Gastroesophageal sphincter (tissue), 3 donors: Measurements from ENCODE around the gene STK33.

Experiments used
- CTCF ChIP-seq, 4 experiments: fragments of 200-600 bp in 2 of 4; fragments of 450-650 bp in 2 of 4; sonication (generic) in 1 of 4; IDR thresholded peaks; one replicate each; pipeline ENCODE4 v1.5.1; 2017 to 2019; ENCODE audit warnings: antibody characterized with exemption in 4 of 4, mild to moderate bottlenecking in 2 of 4, moderate library complexity in 2 of 4
- POLR2A ChIP-seq, 2 donors: fragments of 450-650 bp; IDR thresholded peaks; one replicate each; pipeline ENCODE4 v1.6.1; 2017; ENCODE audit warnings: antibody characterized with exemption in 2 of 2, mild to moderate bottlenecking in 2 of 2, moderate library complexity in 1 of 2

DNA sequence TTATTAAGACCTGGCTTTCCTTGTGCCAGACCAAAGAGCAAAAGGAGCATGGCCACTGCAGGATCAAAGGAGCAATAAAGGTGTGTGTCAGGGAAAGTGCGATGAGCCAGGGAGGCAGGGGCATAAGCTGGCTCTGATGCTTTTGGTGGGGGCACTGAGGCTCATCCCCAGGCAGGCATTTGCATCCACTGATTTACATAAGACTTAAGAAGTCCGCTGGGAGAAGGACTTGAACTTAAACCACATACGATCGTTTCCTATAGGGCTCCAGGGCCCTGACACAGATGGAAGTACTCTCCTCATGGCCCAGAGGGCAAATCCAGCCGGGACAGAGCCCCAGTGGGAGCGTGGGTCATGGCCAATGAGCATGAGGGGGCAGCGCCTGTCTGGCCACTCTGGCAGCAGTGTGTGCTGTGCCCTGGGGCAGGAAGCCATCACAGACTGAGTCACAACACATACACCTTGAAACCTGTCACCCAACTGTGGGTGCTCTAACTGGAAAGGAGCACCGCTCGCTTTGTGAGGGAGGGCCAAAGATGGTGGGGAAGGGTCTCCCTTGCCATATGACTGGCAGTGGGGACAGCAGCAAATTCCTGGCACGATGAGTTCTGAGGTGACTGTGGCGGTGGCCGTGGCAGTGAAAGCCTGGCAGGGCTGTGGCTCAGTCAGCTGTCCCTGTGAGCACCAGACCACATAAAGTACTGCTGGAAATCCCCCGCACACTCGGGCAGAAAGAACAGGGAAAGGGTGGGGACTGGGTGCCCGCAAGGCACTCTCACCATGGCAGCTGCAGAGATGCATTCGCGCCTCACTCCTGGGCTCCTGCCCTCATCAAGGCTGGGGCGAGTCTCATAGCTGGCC is 251.0 kb downstream of the STK33 start:
- TF ChIP-seq CTCF (IDR thresholded peaks at IDR 0.05) (no peak), POLR2A (IDR thresholded peaks at IDR 0.05) (no peak)
